ENCODE results near the gene POLE.

GRCh38 chr12:132588821-132589669 lies 98.1 kb downstream of the POLE start:
- TF ChIP-seq POLR2A (IDR thresholded peaks at IDR 0.05) = no peak
- TF ChIP-seq CTCF (IDR thresholded peaks at IDR 0.05) = no peak

Data from esophagus squamous epithelium (tissue), 4 donors.